Activated T-cell treated with anti-CD3 and anti-CD28 coated beads, Interleukin-2, amount 50 U/mL, for 1 hour (primary cell): ENCODE measurements around the gene TNPO2.
"Not testable (repeated sequence)": the region's sequence is repeated elsewhere in the genome, so short reads cannot be mapped to it uniquely, and the experiment has no call there.

Source experiments
- DNase-seq: peaks from one replicate; pipeline ENCODE4 v3.0.0-alpha.2; 2020

Gene TNPO2

DNA sequence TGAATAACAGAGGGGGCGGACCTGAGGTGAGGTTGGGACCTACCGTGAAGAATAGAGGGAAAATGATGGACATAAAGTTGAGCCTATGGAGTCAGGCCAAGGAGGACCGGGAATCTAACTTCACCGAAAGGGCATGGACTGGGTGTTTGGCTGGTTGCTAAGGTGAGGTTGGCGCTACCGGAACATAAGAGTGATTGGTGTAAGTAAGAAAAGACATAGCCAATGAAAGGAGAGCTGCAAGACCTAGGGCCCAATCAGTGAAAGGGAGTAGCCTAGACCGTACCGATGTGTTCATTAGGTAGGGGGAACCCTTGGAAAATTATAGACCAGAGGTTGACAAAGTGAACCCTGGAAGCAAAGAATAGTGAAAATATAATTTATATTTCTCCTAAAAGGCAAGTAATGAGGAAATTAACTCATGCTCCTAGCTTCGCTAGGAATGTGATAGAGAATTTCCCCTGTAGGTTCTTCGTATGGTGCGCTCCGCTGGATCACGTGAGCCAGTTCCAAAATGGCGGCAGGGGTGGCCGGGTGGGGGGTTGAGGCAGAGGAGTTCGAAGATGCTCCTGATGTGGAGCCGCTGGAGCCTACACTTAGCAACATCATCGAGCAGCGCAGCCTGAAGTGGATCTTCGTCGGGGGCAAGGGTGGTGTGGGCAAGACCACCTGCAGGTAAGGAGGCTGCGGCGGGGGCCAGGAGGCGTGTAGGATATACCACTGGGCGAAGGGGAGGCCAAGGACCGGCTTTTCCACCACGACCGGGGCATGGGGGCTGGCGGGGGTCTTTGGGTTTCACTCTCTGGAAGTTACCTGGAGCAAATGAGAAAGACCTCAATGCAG is 13.5 kb upstream of the TNPO2 start, which contains the start of gene GET3:
TSS of gene GET3 (plus strand) at position 503 of the 840 bp plus-strand sequence. CDS start at position 512, 9 bp downstream.
- DNase-seq: peak; percentile 75

DNA sequence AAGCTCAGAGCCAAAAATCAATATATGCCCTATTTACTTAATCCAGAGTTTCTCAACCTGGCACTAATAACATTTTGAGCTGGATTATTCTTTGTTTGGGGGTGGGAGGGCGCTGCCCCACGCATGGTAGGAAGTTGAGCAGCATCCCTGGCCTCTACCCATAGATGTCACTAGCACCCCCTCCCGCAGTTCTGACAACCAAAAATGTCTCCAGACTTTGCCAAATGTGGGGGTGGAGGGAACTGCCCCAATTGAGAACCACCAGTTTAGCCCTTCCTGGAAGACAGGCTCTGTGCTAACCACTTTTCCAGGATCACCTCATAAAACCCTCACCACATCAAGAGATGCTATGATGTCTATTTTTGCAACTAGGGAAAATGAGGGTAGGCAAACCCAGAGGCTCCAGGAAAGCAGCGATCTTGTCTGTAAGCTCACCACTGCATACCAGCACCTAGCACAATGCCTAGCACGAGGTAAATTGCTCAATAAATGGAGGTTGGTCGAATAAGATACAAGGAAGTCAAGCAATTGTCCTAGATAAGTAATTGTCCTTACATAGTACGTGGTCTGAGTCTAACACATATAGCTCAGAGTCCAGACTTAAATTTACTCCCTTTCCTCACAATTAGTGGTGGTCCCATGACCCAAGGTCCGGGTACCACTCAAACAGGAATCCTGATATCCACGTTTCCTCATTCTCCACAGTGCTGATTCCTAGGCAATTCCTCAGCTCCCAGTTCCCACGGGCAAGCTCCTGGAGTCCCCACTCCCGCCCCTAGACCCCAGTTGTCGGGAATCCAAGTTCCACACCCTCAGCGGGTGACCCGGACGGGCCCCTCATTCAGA is 9.9 kb upstream of the TNPO2 start:
- peak; percentile 50 for DNase-seq

DNA sequence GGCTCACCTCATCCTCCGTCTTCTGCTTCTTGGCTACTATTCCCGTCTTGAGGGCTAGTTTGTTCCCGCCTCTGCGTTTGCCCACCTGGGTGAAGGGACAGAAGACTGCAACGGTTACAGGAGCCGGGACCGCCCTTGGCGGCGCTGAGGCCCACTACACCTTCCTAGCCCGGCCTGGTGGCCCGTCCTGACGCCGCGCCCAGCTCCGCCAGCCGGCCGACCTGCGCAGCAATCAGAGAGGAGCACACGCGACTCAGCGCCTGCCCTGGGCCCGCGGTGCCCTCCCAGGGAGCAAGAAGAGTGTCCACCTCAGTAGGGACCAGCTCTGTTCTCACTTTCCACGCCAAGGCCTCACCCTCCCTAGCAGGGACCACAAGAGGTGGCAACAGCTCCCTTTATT is 7.6 kb upstream of the TNPO2 start:
- no peak for DNase-seq

DNA sequence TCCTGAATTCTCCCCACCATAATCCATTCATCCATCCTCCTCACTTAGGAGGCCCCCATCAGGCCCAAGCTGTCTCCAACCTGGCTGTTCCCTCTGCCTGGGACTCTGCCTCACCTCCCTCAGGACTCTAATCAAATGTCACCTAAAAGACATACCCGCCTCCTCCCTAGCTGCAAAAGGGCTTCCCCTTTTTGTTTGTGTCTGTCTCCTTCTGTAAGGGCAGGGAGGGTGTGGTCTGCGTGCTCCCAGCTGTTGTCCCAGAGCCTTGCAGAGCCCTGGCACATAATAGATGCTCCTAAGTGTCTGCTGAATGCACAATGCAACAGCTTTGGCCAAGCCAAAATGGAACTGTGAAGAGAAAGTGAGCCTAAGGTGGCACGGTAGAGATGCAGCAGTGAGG is 6.3 kb upstream of the TNPO2 start:
- no peak for DNase-seq

DNA sequence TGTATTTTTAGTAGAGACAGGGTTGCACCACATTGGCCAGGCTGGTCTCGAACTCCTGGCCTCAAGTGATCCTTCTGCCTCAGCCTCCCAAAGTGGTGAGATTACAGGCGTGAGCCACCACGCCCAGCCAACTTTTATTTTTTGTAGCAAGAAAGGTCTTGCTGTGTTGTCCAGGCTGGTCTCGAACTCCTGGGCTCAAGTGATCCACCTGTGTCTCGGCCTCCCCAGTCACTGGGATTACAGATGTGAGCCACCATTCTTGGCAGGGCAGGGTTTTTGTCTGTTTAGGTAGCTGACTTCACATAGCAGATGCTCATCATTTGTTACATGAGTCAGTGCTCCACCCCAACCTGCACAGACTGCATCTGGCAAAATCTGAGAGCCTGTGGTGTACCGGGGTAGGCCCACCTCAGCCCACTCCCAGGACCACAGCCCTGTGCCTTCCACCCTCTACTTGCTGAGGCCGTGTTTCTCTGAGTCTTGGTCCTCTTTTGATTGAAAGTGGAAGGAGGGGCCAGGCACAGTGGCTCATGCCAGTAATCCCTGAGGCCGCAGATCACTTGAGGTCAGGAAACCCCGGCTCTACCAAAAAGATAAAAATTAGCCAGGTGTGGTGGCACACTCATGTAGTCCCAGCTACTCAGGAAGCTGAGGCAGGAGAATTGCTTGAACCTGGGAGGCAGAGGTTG is 4.2 kb upstream of the TNPO2 start:
- no peak for DNase-seq

DNA sequence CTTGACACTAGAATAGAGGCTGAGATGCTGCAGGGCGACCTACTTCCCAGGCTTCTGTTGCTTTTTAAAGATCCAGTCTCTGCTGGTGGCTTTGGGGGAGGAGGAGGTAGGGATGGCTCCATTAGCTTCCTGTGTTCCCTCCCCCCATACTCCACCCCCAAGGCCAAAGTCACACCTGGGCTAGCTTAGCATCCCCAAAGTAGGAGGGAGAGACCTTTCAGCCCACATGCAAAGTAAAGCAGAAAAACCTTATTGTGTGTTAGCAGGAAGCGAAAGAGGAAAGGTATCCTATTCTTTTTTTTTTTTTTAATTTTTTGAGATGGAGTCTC is 3.2 kb upstream of the TNPO2 start:
- no peak for DNase-seq

DNA sequence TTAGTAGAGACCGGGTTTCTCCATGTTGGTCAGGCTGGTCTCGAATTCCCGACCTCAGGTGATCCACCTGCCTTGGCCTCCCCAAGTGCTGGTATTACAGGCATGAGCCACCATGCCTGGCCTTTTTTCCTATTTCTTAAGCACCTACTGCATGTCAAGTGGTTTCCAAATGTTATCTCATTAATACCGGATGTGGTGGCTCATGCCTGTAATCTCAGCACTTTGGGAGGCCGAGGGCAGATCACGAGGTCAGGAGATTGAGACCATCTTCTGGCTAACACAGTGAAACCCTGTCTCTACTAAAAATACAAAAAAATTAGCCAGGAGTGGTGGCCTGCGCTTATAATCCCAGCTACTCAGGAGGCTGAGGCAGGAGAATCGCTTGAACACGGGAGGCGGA is 1.9 kb upstream of the TNPO2 start:
- DNase-seq: not testable (repeated sequence)

DNA sequence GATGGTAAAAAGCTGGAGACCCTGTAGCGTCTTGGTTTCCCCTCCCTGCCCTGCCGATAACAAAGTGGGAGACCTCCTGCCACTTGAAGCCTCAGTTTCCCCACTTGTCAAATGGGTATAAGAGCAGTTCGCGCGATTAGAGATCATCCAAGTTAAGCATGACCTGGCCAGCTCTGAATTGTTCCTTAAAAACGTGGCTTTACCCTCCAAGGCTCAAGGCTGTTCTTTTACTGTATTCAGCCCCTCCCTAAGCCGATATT is 421 bp downstream of the TNPO2 start:
- no peak for DNase-seq

DNA sequence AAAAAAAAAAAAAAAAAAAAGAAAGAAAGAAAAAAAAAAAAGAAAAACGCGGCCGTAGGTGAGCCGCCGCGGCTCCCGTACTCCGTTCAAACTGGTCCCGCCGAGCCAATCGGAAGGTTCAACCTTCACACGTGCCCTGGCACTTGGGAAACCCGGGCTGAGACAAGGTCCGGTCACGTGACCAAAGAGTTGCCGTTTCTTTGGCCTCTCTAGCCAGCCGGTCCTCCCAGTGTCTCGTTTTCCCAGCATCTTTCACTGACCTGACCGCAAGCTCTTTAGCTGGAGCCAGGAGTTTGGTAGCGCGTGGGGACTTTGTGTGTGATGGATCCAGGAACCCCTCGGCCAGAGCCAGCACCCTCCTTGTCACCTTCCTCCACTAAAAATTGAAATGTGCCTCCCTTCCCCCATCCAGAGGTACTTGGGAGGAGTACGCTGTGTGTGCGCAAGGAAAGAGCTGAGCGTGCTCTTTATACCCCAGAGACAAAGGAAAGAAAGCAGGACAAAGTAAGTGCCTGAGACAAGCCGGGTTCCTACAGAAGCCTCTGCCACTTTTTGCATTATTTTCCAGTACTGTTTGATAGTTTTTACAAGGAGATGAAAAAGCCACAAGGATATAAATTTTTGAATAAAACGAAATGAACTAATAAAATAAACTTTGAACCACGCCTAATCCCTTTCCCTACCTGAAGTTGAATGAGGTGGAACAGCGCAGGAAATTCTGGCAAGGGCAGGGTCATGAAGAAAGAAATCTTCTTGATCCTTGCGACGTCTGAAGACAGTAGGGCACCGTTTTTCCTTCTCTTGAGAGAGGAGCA is 959 bp downstream of the TNPO2 start:
- DNase-seq: peak; percentile 85

DNA sequence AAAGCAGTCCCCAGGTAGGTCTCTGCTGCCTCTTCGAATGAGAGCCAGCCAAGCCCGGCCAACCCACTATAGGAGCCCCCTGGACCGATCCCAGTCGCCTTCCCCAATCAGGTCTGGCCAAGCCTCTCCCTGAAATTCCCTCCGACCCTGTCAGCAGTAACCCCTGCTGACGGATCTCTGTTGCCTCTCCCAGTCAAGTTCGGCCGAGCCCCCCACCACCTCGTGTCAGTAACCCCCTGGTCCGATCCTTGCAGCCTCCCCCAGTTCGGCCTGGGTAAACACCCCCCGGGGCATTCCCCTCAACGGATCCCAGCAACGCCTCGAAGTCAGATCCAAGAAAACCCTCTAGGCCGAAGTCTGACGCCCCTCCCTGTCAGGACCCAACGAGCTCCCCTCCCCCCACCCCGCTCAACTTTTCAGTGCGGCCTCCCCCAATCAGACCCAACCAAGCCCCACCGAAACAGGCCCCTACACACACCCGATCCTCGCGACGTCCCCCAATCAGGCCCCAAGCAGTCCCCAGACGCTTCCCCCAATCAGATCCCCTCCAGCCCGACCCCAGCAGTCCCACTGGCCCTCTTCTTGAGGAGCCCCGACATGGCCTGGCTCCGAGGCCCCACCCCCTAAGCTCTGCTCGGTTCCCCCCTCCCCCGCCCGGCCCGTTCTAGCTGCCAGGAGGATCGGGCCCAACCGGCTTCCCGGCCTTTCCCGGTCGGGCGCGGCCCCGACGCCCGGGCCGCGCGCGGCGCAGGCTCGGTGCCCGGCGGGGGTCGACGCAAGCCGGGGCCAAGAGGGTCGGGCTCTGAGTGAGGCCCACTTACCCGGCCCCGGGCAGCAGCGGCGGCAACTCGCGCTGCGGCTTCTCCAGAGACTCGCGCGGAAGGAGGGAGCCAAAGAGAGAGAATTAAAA is 1.8 kb downstream of the TNPO2 start:
- DNase-seq: peak; percentile 64

DNA sequence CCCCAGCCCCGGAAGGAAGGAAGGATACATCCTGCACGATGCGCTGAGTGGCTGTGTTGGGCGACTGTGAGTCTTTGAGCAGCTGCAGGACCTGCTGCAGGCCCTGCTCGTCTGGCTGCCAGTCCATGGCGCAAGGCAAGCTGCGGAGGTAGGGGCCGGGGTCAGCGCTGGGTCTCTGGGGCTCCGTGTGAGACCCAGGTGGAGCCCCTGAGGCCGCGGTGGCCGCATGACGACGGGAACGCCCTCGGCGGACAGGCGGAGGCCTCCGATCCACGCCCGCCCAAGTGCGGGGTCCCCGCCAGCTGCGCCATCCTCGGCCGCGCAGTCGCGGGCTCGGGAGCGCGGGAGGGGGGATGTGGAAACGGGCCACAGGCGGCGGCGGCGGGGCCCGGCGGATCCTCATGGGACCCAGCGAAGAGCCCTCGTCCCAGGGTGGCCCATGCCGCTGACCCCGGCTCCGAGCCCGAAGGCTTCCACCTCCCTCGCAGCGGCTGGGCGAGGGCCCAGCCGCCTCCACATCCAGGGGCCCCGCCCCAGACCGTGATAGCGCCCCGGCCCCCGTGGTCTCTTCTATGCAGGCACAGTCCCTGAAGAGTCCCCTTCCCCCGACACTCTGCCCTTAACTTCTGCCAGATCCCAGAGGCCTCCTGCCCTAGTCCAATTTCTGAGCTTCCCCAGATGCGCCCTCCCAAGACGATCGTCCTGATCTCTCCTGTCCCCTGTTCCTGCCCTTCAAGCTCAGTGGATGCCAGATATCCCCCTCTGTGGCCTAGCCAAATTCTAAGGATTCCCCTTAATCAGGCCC is 2.7 kb downstream of the TNPO2 start:
- DNase-seq: peak; percentile 34

DNA sequence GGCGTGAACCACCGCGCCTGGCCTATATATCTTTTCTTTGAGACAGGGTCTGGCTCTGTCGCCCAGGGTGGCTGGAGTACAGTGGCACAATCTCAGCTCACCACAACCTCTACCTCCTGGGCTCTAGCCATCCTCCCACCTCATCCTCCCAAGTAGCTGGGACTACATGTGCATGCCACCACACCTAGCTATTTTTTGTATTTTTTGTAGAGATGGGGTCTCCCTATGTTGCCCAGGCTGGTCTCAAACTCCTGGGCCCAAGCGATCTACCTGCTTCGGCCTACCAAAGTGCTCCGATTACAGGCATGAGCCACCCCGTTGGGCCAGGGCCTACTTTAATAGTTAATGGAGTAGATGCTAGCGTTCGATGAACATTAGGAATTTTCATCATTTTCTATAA is 3.4 kb downstream of the TNPO2 start:
- no peak for DNase-seq

DNA sequence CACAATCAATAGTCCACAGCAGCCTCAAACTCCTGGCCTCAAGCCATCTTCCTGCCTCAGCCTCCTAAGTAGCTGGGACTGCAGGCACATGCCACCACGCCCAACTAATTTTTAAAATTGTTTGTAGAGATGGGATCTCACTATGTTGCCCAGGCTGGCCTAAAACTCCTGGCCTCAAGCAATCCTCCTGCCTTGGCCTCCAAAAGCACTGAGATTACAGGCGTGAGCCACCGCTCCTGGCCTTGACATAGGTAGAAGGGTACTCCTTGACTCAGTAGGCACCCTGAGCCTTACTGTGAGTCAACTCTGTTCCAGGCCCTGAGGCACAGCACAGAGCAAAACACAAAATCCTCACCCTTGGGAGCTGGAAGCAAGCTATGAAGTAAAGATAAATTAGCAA is 7.8 kb downstream of the TNPO2 start:
- no peak for DNase-seq

DNA sequence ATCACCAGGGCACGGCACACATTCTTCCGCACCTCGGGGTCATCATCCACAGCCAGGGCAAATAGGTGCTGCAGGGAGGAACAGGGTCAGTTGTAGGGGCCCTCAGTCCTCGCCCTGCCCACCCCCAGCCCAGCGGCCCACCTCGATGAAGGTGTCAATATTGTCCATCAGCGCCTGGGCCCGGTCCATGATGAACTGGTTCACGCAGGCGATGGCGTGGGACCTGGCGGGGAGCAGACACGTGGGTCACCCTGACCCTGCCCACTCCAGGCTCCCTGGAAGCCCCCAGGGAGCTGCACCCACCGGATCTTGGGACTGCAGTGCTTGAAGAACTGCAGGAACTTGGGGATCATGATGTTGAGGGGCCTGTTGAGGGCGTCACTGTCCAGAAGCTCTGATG is 8.6 kb downstream of the TNPO2 start:
- DNase-seq: no peak

DNA sequence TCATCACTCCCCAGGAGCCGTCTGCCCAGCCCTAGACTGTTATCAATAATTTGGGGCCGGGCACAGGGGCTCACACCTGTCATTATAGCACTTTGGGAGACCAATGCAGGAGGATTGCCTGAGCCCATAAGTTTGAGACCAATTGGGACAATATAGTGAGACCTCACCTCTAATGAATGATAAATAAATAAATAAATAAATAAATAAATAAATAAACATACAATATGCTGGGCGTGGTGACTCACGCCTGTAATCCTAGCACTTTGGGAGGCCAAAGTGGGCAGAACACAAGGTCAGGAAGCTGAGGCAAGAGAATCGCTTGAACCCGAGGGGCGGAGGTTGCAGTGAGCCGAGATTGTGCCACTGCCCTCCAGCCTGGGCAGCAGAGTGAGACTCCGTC is 10.4 kb downstream of the TNPO2 start:
- not testable (repeated sequence) for DNase-seq

DNA sequence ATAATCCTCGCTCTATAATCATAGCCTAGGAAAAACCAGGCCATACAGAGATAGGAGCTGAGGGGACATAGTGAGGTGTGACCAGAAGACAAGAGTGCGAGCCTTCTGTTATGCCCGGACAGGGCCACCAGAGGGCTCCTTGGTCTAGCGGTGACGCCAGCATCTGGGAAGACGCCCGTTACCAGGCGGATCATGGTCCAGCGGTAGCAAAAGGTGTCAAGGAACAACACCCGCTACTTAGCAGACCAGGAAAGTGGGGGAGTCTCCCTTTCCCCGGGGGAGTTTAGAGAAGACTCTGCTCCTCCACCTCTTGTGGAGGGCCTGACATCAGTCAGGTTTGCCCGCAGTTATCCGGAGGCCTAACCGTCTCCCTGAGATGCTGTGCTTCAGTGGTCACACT is 11.7 kb downstream of the TNPO2 start:
- DNase-seq: peak; percentile 33

DNA sequence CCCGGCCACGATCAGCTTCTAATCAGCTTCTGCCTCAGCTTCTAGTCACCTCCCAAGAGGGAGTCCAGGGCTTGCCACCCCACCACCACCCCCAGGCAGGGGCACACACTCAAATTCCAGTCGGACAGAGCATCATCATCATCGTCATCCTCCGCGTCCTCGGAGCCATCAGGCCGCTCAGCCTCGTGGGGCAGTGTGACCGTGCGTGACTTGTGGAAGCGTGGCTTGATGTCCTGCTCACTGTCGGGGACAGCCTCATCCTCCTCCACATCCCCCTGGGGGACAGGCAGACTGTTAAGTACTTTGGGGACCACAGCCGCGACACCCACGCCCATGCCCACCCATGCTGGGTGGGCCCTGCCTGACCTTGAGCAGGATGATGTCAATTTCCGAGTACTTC is 12.5 kb downstream of the TNPO2 start:
- no peak for DNase-seq

DNA sequence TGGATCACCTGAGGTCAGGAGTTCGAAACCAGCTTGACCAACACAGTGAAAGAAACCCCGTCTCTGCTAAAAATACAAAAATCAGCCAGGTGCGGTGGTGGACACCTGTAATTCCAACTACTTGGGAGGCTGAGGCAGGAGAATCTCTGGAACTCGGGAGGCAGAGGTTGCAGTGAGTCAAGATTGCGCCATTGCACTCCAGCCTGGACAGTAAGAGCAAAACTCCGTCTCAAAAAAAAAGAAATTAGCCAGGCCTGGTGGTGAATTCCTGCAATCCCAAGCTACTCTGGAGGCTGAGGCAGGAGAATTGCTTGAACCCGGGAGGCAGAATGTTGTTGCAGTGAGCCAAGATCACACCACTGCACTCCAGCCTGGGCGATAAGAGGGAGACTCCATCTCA is 15.1 kb downstream of the TNPO2 start:
- DNase-seq: no peak

DNA sequence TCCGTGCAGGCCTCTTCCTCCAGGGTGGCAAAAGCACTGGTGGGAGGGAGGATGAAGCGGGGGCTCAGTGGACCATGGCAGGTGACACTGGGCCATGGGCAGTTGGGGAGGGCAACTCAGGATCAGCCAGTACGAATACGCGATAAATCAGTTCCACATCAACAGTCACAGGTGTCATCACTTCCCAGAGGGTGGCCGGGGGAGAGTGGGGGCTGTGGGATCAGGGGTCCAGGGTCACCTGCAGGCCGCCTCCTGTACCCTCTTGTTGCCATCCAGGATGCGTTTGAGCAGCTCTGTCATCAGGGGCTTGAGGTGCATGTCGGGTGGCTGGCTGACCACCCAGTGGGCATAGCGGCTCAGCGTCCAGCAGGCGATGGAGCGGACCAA is 17.4 kb downstream of the TNPO2 start:
- no peak for DNase-seq

DNA sequence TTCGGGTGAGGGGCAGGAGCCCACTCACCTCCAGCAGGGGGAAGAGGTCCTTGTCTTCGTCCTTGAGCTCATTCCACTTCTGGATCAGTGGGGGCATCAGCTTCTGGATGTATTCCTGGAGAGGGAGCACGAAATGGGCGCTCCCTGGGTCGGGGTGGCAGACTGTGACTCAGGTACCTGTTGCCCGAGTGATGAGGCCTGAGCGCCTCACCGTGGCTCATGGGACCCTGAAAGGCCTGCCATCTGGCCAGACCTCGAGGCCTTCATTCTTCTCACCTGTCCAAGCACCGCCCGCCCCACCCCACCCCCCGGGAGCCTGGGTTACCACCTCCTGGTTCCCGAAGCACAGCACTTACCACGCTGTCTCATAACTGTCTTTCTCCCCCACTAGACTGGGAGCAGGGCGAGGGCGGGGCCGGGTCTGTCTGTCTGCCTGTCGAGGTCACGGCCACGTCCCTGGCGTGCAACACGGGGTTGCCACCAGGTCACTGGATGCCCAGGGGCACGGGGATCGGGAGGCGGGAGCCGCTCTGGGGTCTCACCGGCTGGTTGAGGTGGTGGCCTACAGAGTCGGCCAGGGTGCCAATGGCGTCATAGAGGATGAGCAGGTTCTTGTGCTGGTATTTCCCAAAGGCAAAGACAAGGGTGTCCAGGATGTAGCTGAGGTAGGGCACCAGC is 17.9 kb downstream of the TNPO2 start:
- DNase-seq: no peak
